ENCODE results near the gene TNFAIP3. TPM values are rescaled to one million over a fixed set of nuclear protein-coding genes. Genes with fewer than 3 reads are reported as not detected.

Gene TNFAIP3
- 0.94 TPM for total RNA-seq

DNA sequence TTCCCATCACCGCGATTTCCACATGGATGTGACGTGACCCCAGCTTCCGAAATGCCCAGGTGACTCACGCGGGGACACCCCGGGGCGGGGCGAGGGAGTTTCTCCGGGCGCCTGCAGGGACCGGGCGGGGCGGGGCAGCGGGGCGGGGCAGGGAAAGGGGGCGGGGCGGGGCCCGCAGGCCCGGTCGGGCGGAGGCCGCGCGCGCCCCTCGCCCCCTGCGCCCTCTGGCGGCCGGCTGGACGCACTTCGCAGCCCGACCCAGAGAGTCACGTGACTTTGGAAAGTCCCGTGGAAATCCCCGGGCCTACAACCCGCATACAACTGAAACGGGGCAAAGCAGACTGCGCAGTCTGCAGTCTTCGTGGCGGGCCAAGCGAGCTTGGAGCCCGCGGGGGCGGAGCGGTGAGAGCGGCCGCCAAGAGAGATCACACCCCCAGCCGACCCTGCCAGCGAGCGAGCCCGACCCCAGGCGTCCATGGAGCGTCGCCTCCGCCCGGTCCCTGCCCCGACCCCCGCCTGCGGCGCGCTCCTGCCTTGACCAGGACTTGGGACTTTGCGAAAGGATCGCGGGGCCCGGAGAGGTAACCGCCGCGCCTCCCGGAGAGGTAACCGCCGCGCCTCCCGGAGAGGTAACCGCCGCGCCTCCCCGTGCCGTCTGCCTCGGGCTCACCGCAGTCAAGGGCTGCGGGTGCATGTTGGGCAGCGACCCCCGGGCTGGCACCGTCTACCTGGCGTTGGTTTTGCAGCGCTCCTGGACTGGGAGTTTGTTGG, at the start of gene TNFAIP3:
TSS of gene TNFAIP3 (plus strand) at position 346 of the 771 bp plus-strand sequence. CDS start 3,969 bp downstream, outside the sequence.

Other genes with a start within 250 kb of the TNFAIP3 start
- gene PERP, start 240.2 kb downstream of the TNFAIP3 start, total RNA-seq, result 0.94 TPM

Data from parietal lobe (tissue), 1 donor.